Measurements from ENCODE around the gene TWNK.

TWNK gene

GRCh38 chr10:100986952-100987684 lies at the start of gene TWNK, which contains the start of gene MRPL43:
Gene TWNK (plus strand): TSS chr10:100987543. CDS start chr10:100988211, 668 bp downstream.
Gene MRPL43 (minus strand): TSS chr10:100987497. CDS start chr10:100987443, 54 bp downstream.
- H3K27ac Mint-ChIP-seq, result peak within 1 kb of the TSS; percentile 96
- no peaks in the 10 kb centered on the region for H3K27me3 Mint-ChIP-seq
- H3K4me3 Mint-ChIP-seq, result peak within 1 kb of the TSS; percentile 92
- H3K4me1 Mint-ChIP-seq, result peaks cover 41% of the 10 kb centered on the region
- no peaks in the 10 kb centered on the region for H3K9me3 Mint-ChIP-seq
- H3K36me3 Mint-ChIP-seq, result peaks cover 21% of the 10 kb centered on the region

- H3K4me3 Mint-ChIP-seq, result no peak overlapping the region
- peaks cover 12% of the 10 kb centered on the region for H3K36me3 Mint-ChIP-seq
- H3K9me3 Mint-ChIP-seq, result no peaks in the 10 kb centered on the region
- no peak overlapping the region for H3K27ac Mint-ChIP-seq
- peaks cover 25% of the 10 kb centered on the region for H3K4me1 Mint-ChIP-seq
- H3K27me3 Mint-ChIP-seq, result no peaks in the 10 kb centered on the region
These were observed 47.5 kb upstream of the TWNK start for GRCh38 chr10:100939763-100940344.

- no peak overlapping the region for H3K4me3 Mint-ChIP-seq
- peaks cover 17% of the 10 kb centered on the region for H3K36me3 Mint-ChIP-seq
- H3K27ac Mint-ChIP-seq, result no peak overlapping the region
- peaks cover 25% of the 10 kb centered on the region for H3K4me1 Mint-ChIP-seq
- H3K9me3 Mint-ChIP-seq, result no peaks in the 10 kb centered on the region
- no peaks in the 10 kb centered on the region for H3K27me3 Mint-ChIP-seq
These were observed 45.1 kb upstream of the TWNK start for GRCh38 chr10:100942229-100942628.

- Mint-ChIP-seq H3K4me1 (peaks cover 25% of the 10 kb centered on the region), H3K9me3 (no peaks in the 10 kb centered on the region), H3K27ac (peak overlapping the region; percentile 91), H3K4me3 (peak overlapping the region; percentile 30), H3K36me3 (peaks cover 14% of the 10 kb centered on the region), H3K27me3 (no peaks in the 10 kb centered on the region)
These were observed 43.8 kb upstream of the TWNK start for GRCh38 chr10:100943508-100943907.

- Mint-ChIP-seq H3K4me3 (no peak overlapping the region), H3K36me3 (peaks cover 13% of the 10 kb centered on the region), H3K27me3 (no peaks in the 10 kb centered on the region), H3K9me3 (no peaks in the 10 kb centered on the region), H3K27ac (no peak overlapping the region), H3K4me1 (peaks cover 22% of the 10 kb centered on the region)
These were observed 41.6 kb upstream of the TWNK start for GRCh38 chr10:100945754-100946153.

- no peak overlapping the region for H3K4me3 Mint-ChIP-seq
- H3K27me3 Mint-ChIP-seq, result no peaks in the 10 kb centered on the region
- peaks cover 5% of the 10 kb centered on the region for H3K4me1 Mint-ChIP-seq
- H3K9me3 Mint-ChIP-seq, result no peaks in the 10 kb centered on the region
- H3K36me3 Mint-ChIP-seq, result peaks cover 9% of the 10 kb centered on the region
- H3K27ac Mint-ChIP-seq, result no peak overlapping the region
These were observed 38.4 kb upstream of the TWNK start for GRCh38 chr10:100948916-100949315.

- Mint-ChIP-seq H3K27ac (no peak overlapping the region), H3K4me3 (no peak overlapping the region), H3K36me3 (peaks cover 18% of the 10 kb centered on the region), H3K4me1 (peaks cover 11% of the 10 kb centered on the region), H3K9me3 (no peaks in the 10 kb centered on the region), H3K27me3 (no peaks in the 10 kb centered on the region)
These were observed 27.1 kb upstream of the TWNK start for GRCh38 chr10:100960251-100960650.

GRCh38 chr10:100962351-100963080 lies 24.8 kb upstream of the TWNK start:
- Mint-ChIP-seq H3K27me3 (no peaks in the 10 kb centered on the region), H3K4me1 (no peaks in the 10 kb centered on the region), H3K36me3 (peaks cover 17% of the 10 kb centered on the region), H3K4me3 (no peak overlapping the region), H3K27ac (no peak overlapping the region), H3K9me3 (no peaks in the 10 kb centered on the region)

- H3K9me3 Mint-ChIP-seq, result no peaks in the 10 kb centered on the region
- H3K27ac Mint-ChIP-seq, result no peak overlapping the region
- H3K4me1 Mint-ChIP-seq, result peaks cover 6% of the 10 kb centered on the region
- H3K36me3 Mint-ChIP-seq, result peaks cover 13% of the 10 kb centered on the region
- no peaks in the 10 kb centered on the region for H3K27me3 Mint-ChIP-seq
- no peak overlapping the region for H3K4me3 Mint-ChIP-seq
These were observed 23.5 kb upstream of the TWNK start for GRCh38 chr10:100963826-100964225.

GRCh38 chr10:100965820-100966219 lies 21.5 kb upstream of the TWNK start:
- H3K36me3 Mint-ChIP-seq, result peaks cover 3% of the 10 kb centered on the region
- no peak overlapping the region for H3K4me3 Mint-ChIP-seq
- no peaks in the 10 kb centered on the region for H3K9me3 Mint-ChIP-seq

GRCh38 chr10:100966887-100967286 lies 20.5 kb upstream of the TWNK start:
- H3K4me1 Mint-ChIP-seq, result peaks cover 15% of the 10 kb centered on the region
- no peak overlapping the region for H3K4me3 Mint-ChIP-seq
- H3K9me3 Mint-ChIP-seq, result no peaks in the 10 kb centered on the region
- no peak overlapping the region for H3K27ac Mint-ChIP-seq
- H3K27me3 Mint-ChIP-seq, result no peaks in the 10 kb centered on the region
- peaks cover 3% of the 10 kb centered on the region for H3K36me3 Mint-ChIP-seq

More at GRCh38 chr10:100965820-100966219, 21.5 kb upstream of the TWNK start:
- no peak overlapping the region for H3K27ac Mint-ChIP-seq
- no peaks in the 10 kb centered on the region for H3K27me3 Mint-ChIP-seq
- H3K4me1 Mint-ChIP-seq, result peaks cover 15% of the 10 kb centered on the region

GRCh38 chr10:100967332-100967731 lies 20.0 kb upstream of the TWNK start:
- Mint-ChIP-seq H3K4me3 (no peak overlapping the region), H3K27ac (no peak overlapping the region), H3K36me3 (peaks cover 3% of the 10 kb centered on the region), H3K9me3 (no peaks in the 10 kb centered on the region), H3K4me1 (peaks cover 15% of the 10 kb centered on the region), H3K27me3 (no peaks in the 10 kb centered on the region)

- Mint-ChIP-seq H3K27me3 (no peaks in the 10 kb centered on the region), H3K36me3 (peaks cover 3% of the 10 kb centered on the region), H3K27ac (no peak overlapping the region), H3K4me3 (peak overlapping the region; percentile 66), H3K4me1 (peaks cover 15% of the 10 kb centered on the region), H3K9me3 (no peaks in the 10 kb centered on the region)
These were observed 19.1 kb upstream of the TWNK start for GRCh38 chr10:100968062-100968736.

GRCh38 chr10:100968863-100969186 lies 18.5 kb upstream of the TWNK start:
- no peak overlapping the region for H3K27ac Mint-ChIP-seq
- peaks cover 15% of the 10 kb centered on the region for H3K4me1 Mint-ChIP-seq
- no peaks in the 10 kb centered on the region for H3K9me3 Mint-ChIP-seq
- peak overlapping the region; percentile 64 for H3K4me3 Mint-ChIP-seq
- H3K27me3 Mint-ChIP-seq, result no peaks in the 10 kb centered on the region
- H3K36me3 Mint-ChIP-seq, result peaks cover 3% of the 10 kb centered on the region

- Mint-ChIP-seq H3K36me3 (peaks cover 3% of the 10 kb centered on the region), H3K4me1 (peaks cover 15% of the 10 kb centered on the region), H3K27ac (no peak within 1 kb of the TSS), H3K4me3 (peak within 1 kb of the TSS; percentile 66), H3K9me3 (no peaks in the 10 kb centered on the region), H3K27me3 (no peaks in the 10 kb centered on the region)
These were observed 17.9 kb upstream of the TWNK start, which contains the start of gene SEMA4G for GRCh38 chr10:100969187-100970075. Gene SEMA4G (plus strand): TSS chr10:100969504. CDS start chr10:100972913, 3,409 bp downstream.
